RCC 7860 (cell line): ENCODE measurements around the gene CFAP119.

Experiments
- DNase-seq: peaks from one replicate; pipeline ENCODE4 v3.0.0-alpha.2; 2015; ENCODE audit warnings: low spot score
- FAIRE-seq: peaks from 2 replicates; lab custom pipeline; 2012; peaks lifted over from hg19 to GRCh38; lab: Jason Lieb, UNC

CFAP119 gene

DNA sequence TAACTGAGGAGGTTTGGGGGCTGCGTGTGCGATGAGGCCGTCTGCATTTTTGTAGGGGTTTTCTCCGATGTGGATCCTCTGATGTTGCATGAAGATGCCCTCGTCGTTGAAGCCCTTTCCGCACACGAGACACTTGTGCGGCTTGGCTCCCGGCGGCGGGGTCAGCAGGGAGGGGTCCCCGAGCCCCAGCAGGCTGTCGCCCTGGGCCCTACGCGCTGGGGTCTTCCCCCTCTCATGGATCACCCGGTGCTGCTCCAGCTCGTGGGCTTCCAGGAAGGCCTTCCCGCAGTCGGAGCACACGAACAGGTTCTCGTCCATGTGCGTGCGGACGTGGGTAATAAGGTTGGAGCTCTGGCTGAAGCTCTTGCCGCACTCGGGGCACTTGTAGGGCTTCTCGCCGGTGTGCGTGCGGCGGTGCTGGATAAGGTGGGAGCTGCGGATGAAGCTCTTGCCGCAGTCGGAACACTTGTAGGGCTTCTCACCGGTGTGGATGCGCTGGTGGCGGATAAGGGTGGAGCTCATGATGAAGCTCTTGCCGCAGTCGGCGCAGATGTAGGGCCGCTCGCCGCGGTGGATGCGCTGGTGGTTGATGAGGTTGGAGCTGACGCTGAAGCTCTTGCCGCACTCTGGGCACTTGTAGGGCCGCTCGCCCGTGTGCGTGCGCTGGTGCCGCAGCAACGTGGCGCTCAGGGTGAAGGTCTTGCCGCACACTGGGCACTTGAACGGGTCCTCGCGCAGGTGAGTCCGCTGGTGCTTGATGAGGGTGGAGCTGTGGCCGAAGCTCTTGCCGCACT is 20.8 kb upstream of the CFAP119 start:
- DNase-seq (no peak), FAIRE-seq (no peak)

DNA sequence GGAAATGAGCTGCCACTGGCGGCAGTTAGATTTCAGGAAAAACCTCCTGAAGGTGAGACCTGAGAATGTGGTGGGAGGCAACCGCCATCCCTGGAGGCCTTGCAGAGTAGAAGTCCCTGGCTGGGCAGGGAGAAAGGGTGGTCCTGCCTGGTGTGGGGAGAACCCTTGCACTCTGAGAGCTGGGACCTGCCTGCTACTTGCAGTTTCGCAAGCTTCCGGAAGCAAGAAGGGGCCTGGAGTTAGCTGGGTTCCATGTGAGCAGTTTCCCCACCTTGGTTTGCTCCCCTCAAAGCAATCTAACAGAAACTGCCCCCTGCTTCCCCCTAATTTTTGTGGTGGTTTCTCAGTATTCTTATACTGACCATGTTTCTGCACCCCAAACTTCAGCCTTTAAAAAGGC is 18.7 kb upstream of the CFAP119 start:
- DNase-seq (no peak), FAIRE-seq (no peak)

DNA sequence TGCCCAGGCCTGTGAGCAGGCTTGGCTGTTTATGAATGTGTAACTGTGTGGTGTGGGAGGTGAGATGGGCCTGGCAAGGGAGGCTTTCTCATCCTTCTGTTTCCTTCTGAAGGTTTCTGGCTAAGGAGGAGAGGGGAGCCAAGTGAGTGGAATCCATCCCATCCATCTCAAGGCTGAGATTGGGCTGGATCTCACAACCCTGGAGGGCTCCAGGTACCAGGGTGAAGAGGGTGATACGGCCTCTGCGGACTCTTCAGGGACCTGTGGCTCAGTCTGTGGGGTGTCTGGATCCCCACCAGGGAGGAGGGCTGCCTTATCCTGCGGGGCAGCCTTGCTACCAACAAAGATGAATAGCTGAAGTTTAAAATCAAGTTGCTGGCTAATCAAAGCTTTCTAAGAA is 18.2 kb upstream of the CFAP119 start:
- FAIRE-seq (no peak), DNase-seq (no peak)

DNA sequence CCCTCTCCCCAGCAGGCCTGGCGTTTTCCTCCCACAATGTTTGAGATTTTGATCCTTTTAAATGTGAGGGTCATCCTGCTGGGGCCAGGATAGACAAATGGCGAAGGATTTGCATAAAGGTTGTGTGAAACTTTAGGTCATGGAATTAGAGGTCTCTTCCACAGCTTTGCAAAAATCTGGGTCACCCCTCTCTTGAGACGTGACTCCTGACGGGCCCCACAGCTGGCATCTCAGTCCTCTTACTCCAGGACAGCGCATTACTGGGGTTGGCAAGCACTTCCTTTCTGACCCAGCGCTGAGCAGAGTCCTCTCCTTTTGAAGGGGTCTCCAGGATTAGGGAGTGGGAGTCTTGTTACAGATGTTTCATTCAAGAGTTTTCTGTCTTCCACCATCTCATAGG is 17.7 kb upstream of the CFAP119 start:
- DNase-seq (no peak), FAIRE-seq (no peak)

DNA sequence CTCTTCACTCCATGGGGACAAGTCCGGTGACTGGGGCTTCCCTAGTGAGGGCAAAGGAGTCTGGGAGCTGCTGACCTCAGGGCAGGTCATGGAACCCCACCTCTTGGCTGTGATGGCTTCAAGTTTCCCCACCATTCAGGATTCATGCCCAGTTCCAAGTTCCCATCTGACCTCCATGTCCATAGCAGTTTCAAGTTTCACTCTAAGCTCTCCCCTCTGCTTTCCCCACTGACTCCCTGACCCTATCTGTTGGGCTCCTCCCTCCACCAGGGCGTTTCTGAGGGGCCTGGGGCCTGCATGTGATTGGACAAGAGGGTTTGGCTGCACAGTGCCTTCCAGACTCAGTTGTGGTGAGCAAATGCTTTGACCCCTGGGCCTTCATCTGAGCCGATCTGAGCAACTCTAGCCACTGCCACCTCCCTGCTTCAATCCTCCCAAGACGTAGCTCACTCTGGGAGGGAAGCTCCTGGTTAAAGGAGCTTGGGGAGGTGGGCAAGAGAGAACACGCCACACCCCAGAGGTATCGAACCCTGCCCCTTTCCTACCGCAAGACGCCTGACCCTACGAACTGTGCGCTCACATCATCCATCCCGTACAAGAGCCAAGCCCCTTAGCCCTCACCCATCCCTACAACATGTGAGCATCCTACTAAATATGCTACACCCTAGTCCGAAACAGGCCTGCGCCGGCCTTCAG is 16.8 kb upstream of the CFAP119 start:
- no peak for DNase-seq
- FAIRE-seq = no peak

DNA sequence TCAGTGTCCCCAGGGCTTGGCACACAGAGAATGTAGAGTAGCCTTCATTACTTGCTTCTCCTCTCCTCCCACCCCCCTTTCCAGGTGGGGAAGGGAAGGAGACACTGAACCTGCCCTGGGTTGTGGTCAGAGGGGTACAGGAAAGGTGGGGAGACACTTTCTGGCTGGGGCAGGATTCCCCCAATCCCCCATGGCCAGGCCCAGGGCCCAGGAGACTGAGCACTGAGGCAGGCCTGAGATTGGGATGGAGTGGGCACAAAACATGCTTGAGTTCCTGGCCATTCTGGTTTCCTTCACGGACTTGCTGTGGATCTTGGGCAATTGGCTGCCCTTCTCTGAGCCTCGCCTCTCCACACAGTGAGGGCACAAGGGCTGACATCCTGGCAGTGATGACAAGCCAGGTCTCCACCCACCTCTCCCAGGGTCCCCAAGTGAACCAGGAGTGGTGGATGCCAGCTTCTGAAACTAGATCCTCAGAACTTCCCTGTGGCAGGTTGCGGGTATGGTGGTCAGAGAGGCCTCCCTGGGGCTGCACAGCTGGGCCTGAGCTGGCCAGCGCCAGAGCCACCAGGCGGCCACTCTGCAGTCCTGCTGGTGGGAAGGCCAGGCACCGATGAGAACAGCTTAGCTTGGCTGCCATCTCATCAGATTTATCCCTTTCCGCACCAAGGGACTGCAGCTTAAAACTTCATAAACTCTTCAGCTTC is 15.9 kb upstream of the CFAP119 start:
- FAIRE-seq (no peak), DNase-seq (no peak)

DNA sequence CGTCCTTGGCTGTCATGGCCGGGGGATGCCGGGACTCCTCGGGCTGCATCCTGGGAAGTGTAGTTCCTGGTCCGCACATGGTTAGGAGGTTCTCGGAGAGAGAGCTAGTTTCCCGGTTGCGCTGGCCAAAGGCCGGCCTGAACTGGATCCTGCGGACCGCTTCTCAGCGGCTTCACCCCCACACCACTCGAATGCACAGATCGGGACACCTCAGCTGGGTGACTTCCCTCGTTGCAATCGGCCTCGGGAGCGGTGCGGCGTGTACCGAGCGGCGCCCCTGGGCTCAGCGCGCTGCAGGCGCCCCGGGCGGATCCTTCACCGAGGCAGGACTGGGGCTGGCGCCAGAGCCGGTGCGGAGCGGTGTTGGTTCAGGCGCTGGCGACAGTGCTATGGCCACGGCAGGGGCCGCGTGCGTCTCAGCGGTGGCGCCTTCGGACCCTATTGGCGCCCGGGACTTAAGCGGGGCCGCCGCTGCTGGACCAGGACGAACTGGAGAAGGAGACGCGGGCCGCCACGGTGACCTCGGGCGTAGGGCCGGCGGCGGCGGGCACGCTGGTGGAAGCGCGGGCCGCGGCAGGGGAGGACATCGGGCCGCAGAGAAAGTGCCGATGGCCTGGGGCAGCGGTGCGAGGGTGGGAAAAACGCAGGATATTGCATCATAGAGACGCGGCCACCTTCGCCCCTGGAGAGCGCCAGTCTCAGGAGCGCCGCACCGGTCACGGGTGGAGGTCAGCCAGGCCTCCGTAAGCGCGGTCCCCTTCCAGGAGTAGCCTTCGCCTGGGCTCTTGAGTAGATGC is 13.7 kb upstream of the CFAP119 start:
- no peak for FAIRE-seq
- DNase-seq = peak; percentile 60

DNA sequence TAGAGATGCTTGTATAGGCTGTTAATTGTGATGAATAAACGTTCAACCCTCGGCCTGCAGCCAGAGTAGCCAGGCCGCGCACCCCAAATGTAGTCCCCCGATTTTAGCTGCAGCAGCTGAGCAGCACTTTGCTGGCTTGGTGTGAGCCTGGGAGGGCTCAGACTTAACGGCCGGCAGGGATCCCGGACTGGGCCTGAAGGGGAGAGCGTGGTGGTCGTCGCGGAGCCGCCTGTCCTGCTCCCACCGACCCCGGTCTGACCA is 13.2 kb upstream of the CFAP119 start:
- DNase-seq (no peak), FAIRE-seq (no peak)

DNA sequence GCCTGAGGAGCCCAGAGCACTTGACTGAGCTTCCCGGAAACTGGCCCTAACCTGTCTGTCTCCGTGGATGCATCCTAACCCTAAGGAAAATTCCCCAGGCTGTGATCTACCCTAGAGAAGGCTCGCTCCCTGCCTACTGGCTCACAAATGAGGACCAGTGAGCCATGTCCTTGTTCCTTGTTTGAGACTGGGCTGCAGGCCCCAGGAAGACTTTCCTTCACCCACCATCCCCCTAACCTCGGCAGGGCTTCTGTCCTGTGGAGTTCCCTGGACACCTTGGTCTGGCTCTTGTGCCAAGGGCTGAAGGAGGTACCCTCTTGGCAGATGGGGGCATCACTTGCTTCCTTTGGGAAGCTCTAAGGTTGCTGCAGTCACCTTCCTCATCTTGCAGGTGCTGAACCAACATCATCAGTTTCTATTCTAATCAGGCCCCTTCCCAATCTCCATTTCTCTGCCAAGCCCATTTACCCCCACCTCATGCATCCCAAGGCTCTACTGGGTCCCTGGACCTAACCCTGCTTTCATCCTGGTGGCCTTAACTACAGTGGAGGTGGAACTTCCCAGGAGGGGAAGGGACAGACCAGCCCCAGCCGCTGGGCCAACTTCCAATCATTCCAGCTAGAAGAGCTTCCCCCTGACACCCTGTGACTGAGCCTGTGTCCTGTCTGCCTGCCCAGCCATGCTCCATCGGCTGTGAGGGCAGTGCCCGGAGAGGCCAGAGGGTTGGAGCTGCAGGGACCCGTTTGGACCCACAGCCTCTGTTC is 12.7 kb upstream of the CFAP119 start:
- DNase-seq (peak; percentile 21), FAIRE-seq (no peak)

DNA sequence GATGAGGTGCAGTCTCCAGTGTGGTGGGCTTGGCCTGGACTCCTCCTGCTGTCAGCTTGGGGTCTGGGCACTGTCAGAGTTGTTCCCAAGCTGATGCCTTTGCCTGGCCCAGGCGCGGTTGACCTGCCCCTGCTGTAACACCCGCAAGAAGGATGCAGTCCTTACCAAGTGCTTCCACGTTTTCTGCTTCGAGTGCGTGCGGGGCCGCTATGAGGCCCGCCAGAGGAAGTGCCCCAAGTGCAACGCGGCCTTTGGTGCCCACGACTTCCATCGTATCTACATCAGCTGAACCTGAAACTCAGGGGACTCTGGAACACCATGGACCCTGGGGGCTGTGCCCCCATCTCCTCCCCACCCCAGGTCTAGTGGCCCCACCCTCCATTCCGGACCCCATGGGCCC is 12.0 kb upstream of the CFAP119 start:
- no peak for FAIRE-seq
- no peak for DNase-seq

DNA sequence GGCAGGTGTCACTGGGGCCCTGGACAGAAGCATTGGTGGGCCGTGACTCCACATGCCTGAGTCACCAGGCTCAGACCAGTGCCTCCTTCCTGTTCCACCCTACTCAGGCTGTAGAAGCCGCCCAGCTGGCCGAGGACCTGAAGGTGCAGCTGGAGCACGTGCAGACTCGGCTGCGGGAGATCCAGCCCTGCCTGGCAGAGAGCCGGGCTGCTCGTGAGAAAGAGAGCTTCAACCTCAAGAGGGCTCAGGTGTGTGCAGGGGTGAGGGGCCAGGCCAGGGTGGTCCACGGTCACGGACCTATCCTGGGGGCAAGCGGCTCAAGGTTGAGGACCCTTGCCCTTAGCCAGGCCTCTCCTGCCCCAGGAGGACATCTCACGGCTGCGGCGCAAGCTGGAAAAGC is 9.9 kb upstream of the CFAP119 start:
- FAIRE-seq (no peak), DNase-seq (no peak)

DNA sequence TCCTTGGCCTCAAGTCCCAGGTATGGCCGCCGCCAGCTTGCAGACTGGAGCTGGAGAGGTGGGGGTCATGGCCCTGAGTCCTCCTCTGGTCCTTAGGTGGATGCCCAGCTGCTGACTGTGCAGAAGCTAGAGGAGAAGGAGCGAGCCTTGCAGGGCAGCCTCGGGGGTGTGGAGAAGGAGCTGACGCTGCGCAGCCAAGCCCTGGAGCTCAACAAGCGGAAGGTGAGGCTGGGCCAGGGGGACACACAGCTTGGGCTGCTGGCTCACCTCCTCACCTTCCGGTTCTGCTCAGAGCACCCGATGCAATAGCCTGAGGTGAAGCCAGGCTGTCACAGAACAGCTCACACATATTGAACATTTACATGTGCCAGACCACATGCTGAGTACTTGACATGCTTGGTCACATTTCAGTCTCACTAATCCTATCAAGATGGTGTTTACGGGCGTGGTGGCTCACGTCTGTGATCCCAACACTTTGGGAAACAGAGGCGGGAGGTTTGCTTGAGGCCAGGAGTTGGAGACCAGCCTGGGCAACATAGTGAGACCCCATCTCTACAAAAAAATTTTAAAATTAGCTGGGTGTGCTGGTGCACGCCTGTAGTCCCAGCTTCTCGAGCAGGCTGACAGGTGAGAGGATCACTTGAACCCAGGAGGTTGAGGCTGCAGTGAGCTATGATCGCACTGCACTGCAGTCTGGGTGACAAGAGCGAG is 7.7 kb upstream of the CFAP119 start:
- no peak for FAIRE-seq

DNA sequence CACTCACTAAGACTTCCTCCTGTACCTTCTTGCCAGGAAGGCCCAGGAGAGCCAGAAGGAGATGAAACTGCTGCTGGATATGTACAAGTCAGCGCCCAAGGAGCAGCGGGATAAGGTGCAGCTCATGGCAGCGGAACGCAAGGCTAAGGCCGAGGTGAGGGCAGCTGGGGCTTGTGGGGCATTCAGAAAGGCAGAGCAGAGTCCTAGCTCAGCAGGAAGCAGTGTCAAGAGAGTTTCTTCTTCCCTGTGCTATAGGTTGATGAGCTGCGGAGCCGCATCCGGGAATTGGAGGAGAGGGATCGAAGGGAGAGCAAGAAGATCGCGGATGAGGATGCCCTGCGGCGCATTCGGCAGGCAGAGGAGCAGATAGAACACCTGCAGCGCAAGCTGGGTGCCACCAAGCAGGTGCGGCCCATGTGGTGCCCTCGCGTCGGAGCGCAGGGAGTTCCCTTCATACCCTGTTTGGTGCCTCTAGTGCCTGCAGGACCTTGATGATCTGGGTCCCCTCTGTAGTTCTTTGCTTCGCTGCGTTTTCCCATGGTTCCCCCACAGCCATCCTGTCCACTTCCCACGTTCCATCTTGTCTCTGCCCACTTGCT is 6.8 kb upstream of the CFAP119 start:
- FAIRE-seq (no peak), DNase-seq (no peak)

More for the DNA sequence above, 7.7 kb upstream of the CFAP119 start:
- no peak for DNase-seq

DNA sequence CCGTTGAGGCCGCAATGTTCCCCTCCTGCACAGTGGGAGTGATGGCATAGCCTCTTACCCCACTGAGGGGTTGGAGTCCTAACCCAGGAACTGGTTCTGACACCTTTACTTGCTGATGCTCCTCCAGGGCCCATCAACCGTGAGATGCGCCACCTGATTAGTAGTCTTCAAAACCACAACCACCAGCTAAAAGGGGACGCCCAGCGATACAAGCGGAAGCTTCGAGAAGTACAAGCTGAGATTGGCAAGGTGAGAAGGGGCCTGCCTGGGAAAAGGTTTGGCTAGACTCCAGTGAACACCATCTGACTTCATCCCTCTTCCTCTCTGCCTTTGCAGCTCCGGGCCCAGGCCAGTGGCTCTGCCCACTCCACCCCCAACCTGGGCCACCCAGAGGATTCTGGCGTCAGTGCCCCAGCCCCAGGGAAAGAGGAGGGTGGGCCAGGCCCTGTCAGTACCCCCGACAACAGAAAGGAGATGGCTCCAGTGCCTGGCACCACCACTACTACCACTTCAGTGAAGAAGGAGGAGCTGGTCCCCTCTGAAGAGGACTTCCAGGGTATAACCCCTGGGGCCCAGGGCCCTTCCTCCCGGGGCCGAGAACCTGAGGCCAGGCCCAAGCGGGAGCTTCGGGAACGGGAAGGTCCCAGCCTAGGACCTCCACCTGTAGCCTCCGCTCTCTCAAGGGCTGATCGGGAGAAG is 6.1 kb upstream of the CFAP119 start:
- no peak for FAIRE-seq
- DNase-seq = no peak

DNA sequence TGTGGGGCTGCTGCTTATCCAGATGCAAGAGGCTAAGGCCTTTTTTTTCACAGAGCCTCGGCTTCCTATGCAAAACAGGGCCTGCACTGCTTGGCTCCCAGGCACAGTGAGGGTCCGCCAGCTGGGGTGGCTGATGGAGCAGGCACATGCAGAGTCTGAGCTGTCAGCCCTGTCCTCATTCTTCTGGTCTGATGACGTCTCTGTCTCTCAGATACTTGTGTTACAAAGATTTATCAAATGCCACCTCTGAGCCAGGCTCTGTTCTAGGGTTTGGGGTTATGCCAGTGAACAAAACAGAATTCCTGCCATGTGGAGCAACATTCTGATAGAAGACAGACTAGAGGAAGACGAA is 5.0 kb upstream of the CFAP119 start:
- FAIRE-seq (no peak), DNase-seq (no peak)

DNA sequence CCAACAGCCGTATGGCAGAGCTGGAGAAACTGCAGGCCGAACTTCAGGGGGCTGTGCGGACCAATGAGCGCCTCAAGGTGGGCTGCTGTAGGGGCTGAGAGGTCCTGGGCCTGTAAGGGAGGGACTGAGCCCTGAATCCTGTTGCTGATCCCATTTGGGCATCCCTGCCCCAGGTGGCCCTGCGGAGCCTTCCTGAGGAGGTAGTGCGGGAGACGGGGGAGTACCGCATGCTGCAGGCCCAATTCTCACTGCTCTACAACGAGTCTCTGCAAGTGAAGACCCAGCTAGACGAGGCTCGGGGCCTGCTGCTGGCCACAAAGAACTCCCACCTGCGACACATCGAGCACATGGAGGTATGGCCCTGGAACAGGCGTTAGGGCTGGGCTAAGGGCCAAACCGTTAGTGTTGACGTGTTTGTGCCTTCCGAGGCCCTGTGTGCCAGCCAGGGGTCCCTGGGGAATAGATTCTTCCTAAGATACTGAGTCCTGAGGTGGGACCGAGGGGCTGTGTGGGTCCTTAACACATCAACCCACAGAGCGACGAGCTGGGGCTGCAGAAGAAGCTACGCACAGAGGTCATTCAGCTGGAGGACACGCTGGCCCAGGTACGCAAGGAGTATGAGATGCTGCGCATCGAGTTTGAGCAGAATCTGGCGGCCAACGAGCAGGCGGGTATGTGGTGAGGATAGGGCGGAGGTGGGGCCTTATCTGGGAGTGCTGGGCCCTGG is 4.5 kb upstream of the CFAP119 start:
- FAIRE-seq (no peak), DNase-seq (no peak)

DNA sequence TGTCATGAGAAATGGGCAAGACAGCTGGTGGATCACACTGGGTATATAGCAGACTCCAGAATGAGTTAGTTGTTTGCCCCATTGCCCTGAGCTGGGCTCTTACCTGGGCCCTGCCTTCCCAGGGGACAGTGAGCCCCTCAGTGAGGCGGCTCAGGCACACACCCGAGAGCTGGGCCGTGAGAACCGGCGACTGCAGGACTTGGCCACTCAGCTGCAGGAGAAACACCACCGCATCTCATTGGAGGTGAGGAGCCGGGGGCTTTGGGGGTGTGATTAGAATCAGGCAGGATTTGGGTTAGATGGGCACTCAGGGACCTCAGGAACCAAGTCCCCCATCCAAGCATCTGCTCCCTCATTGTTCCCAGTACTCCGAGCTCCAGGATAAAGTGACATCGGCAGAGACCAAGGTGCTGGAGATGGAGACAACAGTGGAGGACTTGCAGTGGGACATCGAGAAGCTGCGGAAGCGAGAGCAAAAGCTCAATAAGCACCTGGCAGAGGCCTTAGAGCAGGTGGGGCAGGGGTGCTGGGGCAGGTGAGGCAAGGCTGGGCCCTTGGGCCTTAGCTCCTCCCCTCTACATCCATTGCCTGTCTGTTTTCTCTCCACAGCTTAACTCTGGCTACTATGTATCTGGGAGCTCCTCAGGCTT is 3.1 kb upstream of the CFAP119 start:
- no peak for FAIRE-seq

DNA sequence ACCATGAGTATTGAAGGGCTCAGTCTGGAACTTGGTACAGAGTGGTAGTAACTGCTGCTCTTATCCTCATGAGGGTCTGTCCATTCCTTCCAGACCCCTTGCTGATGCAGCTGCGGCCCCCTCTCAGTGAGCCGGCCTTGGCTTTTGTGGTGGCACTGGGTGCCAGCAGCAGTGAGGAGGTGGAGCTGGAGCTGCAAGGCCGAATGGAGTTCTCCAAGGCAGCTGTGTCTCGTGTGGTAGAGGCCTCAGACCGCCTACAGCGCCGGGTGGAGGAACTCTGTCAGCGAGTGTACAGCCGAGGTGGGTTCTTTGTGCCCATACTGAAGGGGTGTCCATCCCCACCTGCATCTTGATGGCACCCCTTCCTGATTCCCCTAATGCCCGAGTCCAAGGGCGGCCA is 2.2 kb upstream of the CFAP119 start:
- no peak for FAIRE-seq
- DNase-seq = no peak

More for the DNA sequence above, 3.1 kb upstream of the CFAP119 start:
- DNase-seq = no peak
